ENCODE measurements around the gene FRMD8.
"Not testable (repeated sequence)": the region's sequence is repeated elsewhere in the genome, so short reads cannot be mapped to it uniquely, and the experiment has no call there.

Gene FRMD8

DNA sequence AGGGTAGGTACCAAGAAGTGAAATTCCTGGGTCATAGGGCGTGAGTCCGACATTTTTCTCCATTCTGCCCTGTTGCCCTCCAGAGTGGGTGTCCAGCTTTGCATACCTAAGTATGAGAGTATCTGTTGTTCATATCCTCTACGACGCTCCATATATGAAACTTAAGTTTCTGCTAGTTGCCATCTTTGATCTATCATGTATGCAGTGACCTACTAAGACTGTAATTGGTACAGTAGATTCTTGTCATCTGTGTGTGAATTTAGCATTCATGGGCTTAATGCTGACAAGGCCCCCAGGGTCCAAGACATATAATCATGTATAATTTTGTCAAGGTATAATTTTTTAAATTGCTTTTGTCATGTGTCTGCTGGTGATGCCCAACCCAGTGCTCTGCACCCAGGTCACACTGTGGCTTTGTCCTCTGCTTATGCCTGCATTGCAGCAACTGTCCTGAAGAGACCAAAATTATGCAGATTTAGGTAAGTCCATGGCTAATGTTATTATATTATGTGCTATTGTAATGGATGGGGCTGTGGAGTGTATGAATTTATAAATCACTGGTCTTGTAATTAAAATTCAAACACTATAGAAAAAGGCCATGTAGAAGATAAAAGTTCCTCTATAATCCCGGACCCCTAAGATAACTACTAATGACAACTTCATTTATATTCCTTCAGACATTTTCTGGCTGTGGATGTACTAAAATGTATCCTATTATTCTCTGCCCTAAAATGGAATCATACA, 48.4 kb downstream of the FRMD8 start:
- no peak for DNase-seq

DNA sequence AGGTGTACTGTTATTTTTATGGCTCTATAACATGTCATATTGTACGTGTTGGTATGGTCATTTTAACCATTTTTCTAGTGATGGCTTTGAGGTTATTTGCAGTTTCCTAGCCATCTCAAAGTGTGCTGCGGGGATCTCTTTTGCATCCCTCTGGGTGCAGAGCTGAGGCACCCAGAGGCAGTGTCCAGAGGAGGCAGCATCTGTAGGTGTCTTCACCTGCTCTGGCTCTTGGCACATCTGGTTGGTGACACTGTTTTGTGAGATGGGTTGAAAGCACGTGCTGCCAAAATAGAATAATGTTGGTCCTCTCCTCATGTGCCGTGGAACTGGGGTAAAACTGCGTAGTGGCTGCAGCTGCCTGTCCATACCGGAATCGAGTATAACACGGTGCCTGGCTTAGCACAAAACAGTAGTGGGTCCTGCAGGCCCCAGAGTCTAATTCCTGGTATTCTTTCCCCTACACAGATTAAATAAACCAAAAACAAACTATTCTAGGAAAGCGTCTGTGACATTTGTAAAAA, 49.0 kb downstream of the FRMD8 start:
- no peak for DNase-seq

DNA sequence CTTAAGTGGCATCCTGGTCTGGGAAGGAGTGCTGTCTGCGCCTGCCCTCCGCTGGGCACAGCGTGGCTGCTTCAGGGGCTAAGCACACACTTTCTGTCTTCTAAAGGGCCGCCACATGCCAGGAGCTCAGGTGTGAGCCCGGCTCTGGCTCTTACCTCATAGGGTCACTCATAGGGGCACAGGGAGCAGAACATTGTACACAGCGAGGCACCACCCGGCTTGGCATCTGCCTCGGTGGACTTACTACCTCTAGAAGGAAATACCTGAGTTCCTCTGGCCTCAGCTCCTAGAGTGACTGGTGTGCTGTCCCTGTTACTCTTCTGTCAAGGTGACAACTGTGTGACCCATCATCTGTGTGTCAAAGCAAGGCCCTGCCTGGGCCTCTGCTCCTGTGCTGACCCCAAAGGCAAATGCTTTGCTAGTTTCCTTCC, 49.6 kb downstream of the FRMD8 start:
- no peak for DNase-seq

DNA sequence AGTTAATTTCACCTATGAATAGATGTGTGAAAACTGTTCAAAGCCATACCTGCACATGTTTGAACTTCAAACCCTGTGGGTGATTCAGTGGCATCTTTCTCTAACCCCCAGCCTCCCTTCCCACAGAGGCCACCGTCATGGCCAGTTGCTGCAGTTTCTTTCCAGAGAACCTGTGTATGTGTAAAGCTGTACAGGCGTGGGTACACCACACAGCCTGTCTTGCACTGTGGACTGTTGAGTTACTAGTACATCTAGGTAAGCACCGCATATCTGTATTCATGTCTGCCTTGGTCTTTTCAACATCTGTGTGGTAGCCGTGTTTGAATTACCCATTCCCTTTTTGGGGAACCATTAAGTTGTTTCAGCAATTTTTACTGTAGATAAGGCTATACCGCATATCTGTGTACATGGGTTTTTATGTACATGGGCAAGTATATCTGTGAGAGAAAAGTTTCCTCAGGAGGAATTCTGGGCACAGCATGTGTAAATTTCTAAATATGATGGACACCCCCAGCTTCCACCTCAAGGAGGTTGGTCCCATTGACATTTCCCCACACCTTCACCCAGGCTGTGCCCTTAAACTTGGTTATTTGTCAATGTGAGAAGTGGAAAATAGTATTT, 50.1 kb downstream of the FRMD8 start:
- DNase-seq: no peak

DNA sequence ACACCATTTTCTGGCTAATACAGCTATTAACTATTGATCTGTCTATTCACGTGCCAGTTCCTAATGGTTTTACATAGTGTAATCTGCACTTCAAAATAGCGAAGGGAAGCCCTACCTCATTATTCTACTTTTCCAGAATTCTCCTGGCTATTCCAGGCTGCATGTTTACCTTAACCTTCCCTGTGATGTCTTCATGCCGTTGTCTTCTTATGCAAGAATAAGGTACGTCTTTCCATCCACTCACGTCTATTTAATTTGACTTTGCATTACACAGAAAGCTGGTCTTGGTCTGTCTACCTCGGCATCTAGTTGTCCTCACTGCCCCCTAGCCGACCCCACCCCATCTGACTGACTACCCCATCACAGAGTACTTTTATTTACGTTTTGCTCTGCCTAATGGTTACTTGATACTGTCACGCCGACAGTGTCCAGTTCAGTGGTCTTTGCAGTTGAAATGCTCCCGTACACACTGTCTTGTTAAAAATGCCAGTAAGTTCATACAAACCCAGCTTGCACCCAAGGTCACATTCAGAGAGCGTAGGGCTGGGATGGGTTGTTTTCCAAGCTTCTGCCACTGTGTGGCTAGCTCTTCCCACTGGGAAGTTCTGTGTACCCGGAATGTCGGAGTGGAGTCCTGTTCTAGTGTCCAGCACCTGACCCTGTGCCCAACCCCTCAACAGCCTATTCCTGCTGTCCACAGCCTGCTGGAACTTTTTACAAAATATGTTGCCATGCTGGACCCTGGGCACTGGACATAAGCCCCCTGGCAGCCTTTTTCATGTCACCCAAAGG, 51.2 kb downstream of the FRMD8 start:
- DNase-seq: no peak

DNA sequence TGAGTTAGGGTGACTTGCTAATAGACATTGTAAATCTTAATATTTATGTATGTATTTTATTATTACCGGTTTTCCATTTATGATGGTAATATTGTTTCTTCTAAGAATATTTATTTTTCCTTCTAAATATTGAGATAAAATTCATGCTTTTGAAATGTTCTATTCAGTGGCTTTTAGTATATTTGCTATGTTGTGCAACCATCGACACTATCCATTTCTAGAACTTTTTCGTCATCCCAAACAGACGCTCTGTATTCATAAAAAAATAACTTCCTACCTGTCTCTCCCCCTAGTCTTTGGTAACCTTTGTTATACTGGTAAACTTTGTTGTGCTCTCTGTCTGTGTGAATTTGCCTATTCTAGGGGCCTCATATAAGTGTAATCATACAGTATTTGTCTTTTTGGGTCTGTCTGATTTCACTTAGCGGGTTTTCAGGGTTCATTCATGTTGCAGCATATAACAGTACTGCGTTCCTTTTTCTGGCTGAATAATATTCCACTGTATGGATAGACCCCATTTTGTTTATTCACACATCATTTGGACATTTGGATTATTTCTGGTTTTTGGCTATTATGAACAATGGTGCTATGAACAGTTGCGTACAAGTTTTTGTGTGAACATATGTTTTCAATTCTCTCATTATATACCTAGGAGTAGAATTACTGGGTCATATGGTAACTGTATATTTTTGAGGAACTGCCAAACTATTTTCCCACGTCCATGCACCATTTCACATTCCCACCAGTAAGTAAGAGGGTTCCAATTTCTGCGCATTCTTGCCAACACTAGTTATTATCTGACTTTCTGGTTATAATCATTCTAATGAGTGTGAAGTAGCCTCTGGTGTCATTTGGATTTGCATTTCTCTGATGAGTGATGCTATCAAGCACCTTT, 52.1 kb downstream of the FRMD8 start:
- no peak for DNase-seq

DNA sequence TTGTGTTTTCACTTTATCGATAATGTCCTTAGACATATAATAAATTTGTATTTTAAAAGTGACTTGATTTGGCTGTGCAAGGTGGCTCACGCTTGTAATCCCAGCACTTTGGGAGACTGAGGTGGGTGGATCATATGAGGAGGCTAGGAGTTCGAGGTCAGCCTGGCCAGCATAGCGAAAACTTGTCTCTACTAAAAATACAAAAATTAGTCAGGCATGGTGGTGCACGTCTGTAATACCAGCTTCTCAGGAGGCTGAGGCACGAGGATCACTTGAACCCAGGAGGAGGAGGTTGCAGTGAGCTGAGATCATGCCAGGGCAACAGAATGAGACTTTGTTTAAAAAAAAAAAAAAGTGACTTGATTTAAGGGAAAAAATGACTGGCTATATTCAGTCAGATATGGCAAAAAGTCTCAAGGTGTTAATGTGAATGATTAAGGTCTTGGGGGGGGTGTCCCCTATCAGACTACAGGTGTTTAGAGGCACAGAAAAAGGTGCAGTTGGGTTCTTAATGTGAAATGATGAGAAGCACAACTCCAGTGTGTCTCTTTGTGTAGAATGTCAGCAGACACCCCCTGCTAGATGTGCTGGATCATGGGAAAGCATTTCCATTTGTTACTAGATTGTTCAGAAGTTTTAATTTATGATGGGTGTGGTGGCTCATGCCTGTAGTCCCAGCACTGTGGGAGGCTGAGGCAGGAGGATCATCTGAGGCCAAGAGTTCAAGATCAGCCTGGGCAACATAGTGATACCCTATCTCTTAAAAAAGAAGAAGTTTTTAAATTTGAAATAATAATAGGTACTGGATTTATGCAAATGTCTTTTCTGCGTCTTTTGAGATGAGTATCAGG, 53.1 kb downstream of the FRMD8 start:
- no peak for DNase-seq

DNA sequence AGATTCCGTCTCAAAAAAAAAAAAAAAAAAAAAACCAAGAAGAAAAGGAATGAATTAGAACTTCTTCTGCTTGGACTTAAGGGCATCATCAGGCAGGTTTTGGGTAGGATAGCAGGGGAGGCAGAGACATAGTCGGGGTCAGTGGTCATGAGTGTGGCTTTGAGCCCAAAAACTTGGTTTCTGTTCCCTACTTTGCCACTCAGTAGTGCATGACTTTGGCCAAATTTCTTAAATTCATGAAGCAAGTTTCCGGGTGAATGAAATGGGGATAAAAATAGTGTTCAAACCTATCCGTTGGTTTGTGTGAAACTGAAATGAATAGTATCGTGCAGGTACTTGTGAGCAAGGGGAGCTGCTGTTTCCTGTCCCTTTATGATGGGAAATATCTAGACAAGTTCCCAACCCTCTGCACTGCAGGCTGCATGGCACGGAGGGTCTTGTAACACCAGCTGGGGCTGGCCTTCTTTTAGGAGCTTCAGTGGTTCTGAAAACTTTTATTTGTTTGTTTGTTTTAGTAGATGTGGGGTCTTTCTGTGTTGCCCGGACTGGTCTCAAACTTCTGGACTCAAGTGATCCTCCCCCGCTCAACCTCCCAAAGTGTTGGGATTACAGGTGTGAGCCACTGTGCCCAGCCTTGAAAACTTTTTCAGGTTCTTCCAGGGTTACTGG, 54.5 kb downstream of the FRMD8 start:
- DNase-seq: no peak

DNA sequence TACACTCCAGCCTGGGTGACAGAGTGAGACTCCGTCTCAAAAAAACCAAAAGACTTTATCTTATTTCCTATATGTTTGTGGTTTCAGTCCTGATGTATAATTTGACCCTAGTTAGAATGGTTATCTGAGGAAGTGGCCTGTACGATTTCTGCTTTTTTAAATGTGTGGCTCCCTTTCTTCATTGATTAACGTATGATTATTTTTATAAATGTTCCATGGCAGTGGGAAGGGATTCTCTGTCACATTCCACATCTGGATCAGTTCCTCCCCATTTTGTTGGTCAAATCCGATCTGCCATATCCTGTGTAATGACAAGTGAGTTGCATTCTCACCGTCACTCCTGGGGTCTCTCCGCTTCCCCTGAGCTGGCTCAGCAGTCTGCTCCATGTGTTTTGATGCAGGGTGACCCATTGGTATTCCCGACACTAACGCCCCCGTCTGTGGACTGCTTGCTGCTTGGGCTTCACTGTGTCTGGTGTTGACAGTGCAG, 56.5 kb downstream of the FRMD8 start:
- no peak for DNase-seq

DNA sequence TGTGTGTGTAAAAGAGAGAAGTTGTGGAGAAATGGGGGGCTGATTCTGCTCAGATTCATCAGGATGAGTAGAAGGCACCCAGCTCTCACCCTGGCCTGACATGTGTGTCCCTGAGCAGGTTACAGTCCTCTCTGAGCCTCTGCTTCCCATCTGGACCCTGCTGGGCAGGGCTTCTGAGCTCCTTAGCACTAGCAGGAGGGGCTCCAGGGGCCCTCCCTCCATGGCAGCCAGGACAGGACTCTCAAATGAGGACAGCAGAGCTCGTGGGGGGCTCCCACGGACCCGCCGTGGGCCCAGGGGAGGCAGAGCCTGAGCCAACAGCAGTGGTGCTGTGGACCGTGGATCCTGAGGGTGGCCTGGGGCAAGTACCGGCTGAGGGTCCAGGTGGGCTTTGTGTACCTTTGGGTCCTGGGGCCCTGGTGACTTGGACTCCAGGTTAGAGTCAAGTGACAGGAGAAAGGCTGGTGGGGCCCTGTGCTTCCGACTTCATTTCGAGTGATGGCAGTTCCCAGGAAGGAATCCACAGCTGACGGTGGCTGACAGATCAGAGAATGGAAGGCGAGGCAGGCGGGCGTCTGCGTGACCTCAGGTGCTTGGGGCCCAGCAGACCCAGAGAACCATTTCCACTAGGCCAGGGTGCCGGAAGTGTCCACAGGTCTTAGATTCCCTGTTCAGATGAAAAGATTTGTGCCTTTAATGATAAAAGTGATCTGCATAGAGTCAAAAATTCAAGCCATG, 58.0 kb downstream of the FRMD8 start:
- no peak for DNase-seq

DNA sequence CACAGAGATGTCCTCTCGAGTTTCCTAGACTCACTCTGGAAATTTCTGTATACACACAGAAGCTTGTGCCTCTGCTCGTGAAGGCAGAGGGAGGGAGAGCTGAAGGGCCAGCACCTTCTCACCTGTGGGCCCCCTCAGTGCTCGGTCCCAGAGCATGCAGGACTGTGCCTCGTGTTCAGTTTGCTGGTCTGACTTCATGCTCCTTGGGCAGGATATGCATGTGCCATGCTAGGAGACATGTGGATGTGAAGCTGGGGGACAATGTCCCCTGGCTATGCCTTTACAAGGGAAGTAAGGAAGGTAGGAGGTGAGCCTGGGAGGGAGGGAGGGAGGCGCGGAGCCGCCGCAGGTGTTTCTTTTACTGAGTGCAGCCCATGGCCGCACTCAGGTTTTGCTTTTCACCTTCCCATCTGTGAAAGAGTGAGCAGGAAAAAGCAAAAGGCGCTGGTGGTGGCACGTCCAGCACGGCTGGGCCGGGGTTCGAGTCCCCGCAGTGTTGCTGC, 58.7 kb downstream of the FRMD8 start:
- no peak for DNase-seq

DNA sequence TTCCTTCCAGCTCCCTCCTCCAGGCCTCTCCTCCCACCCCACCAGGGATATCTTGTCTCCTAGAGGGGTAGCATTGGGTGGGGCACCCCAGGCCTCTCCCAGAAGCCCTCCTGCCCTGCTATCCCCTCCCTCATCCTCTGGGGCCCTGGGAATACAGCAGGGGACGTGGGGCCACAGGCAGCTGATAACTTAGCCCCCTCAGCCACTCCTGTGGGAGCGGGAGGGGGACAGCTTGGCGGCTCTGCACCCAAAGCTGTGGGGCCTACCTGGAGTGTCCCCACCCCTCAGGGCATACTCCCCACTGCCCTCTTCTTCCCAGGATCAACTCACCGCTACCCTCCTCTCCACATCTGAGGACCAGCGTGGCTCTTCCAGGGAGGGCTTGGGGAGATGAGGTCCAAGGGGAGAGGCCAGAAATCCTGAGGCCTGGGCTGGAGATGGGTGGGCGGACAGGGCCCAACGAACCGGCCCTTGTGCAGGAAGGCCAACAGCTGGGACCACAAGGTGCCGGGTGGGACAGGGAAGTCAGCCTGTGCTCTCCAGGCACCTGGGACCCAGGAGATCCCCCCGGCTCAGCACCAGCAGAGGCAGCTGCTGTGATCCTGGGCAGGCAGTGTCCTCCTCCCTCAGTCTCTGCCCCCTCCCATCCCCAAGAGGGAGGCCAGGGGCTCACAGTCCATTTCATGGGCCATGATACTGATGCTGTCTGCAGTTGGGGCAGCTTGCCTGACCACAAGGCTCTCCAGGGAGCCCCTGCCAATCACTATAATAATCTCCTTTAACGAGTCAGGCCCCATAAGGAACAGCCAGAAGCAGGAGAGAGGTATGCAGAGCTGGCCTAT, 59.4 kb downstream of the FRMD8 start:
- no peak for DNase-seq

DNA sequence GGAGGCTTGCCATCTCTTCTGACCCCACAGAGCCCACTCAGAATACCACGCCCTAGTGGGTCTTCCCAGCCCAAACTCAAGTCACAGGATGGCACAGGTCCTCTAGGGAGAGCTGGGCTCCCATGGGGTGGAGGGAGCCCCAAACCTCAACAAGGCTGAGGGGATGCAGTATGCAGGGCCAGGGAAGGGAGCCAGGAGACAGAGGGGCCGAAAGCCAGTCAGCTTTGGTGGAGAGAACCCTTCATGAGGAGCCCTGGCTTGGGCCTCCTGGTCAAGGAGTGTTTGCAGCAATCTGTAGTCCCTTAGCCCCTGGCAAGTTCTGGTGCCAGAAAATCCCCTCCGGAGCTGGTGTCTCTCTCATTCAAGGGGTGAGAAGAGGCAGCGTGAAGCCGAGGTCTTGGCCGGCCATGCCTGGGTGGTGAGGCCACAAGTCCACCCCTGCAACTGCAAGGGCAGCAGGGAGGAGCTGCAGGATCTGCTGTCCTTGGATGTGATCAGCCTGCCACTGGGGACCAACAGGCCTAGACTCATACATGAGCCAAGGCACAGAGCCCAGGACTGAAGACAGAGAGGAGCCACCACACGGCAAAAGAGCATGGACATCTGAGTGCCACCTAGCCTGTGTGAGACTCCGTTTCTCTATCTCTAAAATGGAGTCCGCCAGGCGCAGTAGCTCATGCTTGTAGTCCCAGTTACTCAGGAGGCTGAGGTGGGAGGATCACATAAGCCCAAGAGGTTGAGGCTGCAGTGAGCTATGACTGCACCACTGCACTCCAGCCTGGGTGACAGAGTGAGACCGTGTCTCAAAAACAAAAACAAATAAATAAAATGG, 60.2 kb downstream of the FRMD8 start:
- no peak for DNase-seq

DNA sequence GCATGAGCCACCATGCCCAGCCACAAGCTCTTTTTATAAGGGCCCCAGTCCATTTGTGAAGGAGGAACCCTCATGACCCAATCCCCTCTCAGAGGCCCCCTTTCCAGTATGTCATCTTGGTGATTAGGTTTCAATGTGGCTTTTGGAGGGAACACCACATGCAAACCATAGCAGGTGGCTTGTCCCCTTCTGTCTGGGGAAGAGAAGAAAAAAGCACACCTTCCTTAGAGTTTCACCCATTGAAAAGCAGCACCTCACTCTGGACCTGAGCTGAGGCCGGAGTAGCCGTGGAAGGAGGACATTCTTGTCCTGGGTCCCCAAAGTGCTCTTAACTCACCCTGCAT, 61.6 kb downstream of the FRMD8 start:
- no peak for DNase-seq

DNA sequence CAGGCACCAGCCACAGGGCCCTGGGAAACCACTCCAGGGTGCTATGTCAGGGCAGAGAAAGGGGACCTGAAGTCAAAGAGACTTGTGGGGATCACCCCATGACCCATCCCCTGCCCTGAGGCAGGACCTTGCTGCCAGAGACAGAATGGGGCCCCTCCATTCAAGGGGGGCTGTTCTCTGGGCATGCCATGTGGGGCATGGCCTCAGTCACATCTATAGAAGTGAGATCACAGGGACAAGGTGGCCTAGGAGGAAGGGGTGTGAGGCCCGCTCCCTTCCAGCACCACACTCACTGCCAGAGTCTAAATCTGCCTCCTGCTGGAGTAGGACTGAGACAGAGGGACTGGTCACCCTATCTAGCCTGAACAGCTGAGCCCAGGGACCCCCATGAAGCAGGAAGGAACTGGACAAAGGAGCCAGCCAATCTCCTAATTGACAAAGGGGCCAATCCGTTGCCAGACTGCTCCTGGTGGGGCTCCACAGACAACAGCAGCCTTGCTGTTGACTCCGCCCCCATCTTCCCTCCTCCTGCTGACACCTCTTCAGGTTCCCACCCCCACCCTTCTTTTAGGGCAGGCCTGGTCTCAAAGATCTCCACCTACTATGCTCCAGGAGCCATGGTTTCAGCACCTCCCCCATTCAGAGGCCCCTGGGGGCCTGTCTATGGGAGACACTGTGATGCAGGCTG, 62.1 kb downstream of the FRMD8 start:
- no peak for DNase-seq

DNA sequence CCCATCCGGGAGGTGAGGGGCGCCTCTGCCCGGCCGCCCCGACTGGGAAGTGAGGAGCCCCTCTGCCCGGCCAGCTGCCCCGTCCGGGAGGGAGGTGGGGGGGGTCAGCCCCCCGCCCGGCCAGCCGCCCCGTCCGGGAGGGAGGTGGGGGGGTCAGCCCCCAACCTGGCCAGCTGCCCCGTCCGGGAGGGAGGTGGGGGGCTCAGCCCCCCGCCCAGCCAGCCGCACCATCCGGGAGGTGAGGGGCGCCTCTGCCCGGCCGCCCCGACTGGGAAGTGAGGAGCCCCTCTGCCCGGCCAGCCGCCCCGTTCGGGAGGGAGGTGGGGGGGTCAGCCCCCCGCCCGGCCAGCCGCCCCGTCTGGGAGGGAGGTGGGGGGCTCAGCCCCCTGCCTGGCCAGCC, 64.9 kb downstream of the FRMD8 start:
- DNase-seq: not testable (repeated sequence)

Data from nucleus accumbens (tissue), 56 donors.